HG03521 (cell line): ENCODE measurements around the gene PPP2CA.
A peak's percentile ranks its signal among the peaks of the same experiment; 100 is the strongest.
"Not testable (repeated sequence)": the region's sequence is repeated elsewhere in the genome, so short reads cannot be mapped to it uniquely, and the experiment has no call there.

Source experiments
- ATAC-seq: cut with Tn5 transposase; IDR thresholded peaks from one replicate; pipeline ENCODE4 v1.9.1; 2021; ENCODE audit warnings: mild to moderate bottlenecking, moderate library complexity; ENCODE audit not compliant: unreplicated experiment

The PPP2CA gene

GRCh38 chr5:134245692-134246091 is 19.8 kb upstream of the PPP2CA start:
- no peak for ATAC-seq

- ATAC-seq: no peak
Observed at GRCh38 chr5:134245101-134245604, 19.3 kb upstream of the PPP2CA start.

- ATAC-seq: no peak
Observed at GRCh38 chr5:134242146-134242545, 16.3 kb upstream of the PPP2CA start.

GRCh38 chr5:134240421-134240962 is 14.6 kb upstream of the PPP2CA start:
- no peak for ATAC-seq

DNA sequence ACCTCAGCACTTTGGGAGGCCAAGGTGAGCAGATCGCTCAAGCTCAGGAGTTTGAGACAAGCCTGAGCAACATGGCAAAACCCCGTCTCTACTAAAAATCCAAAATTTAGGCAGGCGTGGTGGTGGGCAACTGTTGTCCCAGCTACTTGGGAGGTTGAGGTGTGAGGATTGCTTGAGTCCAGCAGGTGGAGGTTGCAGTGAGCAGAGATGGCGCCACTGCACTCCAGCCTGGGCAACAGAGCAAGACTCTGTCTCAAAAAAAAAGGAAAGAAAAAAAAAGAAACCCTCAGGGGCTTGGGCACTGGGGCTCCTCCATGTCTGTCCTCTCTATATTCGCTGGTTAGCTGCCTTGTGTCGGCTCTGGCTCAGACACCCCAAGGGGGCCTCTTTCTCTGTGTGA is 10.9 kb upstream of the PPP2CA start:
- no peak for ATAC-seq

GRCh38 chr5:134236318-134236717 is 10.4 kb upstream of the PPP2CA start:
- ATAC-seq: no peak

DNA sequence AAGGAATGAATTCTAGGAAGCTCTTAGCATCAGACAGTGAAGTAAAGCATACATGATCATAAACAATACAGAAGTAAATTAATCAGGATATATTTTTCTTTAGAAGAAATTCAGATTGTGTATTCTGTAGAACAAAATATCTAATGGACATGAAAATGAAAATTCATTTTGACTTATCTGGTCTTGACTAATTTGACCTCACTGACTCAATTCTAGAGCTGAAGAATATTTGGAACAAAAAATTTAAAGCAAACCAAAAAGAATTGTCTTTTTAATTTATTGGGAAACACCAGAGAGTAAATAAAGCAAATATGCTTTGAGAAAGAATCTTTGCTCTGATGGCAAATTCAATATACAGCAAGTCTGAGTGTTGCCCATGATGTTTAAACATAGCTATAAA is 2.8 kb upstream of the PPP2CA start:
- ATAC-seq: no peak

GRCh38 chr5:134227776-134228175 is 1.9 kb upstream of the PPP2CA start:
- ATAC-seq: no peak

- ATAC-seq: no peak
Observed at GRCh38 chr5:134227259-134227658, 1.4 kb upstream of the PPP2CA start.

- peak; percentile 15 for ATAC-seq
Observed at GRCh38 chr5:134226441-134227192, 744 bp upstream of the PPP2CA start.

DNA sequence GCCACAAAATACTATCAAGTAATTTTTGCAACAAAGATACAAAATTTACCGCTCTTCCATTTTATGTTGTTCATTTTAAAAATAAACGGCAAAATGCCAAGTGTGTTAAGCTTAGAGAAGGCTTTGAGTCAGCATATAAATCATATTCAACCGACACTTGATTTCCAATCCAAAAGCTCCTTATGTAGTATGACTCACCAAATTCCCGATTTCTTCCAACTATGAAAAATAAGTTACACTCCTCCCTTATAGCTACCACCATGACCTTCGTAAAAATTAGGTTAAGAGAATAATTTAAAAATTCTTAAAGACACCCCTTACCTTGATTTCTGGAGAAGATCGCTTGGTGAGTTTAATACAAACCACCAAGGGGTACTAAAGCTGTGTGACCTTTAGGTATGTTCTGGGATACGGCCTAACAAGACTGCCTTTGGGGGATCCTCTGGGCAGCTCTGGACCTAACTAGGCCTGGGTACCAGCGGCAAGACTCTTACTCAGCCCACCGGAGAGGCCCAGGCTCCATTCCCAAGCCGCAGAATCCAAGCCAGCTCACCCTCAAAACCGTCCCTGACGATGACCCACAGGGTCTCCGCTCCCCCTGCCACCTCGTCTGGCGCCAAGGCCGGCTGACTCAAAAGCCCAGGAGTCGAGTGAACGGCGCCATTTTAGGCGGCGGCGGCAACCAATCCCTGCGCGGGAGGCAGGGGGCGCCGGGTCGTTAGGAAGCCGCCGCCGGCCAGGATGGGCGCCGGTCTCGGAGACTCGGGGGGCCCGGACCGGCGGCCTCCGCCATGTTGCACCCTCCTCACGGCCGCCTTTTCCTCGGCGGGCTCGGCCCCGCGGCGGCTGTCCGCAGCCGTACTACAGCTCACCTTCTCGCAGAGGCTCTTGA is 739 bp downstream of the PPP2CA start:
- peak; percentile 32 for ATAC-seq

- no peak for ATAC-seq
Observed at GRCh38 chr5:134223406-134224248, 2.2 kb downstream of the PPP2CA start.

DNA sequence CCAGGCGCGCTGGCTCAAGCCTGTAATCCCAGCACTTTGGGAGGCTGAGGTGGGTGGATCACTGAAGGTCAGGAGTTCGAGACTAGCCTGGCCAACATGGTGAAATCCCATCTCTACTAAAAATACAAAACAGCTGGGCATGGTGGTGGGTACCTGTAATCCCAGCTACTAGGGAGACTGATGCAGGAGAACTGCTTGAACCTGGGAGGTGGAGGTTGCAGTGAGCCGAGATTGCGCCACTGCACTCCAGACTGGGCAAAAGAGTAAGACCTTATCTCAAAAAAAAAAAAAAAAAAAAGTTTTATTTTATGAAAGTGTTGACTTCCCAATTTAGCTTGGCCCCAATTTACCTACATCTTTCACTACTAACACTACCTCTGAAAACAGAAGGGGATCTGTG is 4.2 kb downstream of the PPP2CA start:
- not testable (repeated sequence) for ATAC-seq

GRCh38 chr5:134215757-134216156 is 10.1 kb downstream of the PPP2CA start:
- ATAC-seq: no peak

GRCh38 chr5:134211263-134212031 is 14.4 kb downstream of the PPP2CA start:
- ATAC-seq: not testable (repeated sequence)

DNA sequence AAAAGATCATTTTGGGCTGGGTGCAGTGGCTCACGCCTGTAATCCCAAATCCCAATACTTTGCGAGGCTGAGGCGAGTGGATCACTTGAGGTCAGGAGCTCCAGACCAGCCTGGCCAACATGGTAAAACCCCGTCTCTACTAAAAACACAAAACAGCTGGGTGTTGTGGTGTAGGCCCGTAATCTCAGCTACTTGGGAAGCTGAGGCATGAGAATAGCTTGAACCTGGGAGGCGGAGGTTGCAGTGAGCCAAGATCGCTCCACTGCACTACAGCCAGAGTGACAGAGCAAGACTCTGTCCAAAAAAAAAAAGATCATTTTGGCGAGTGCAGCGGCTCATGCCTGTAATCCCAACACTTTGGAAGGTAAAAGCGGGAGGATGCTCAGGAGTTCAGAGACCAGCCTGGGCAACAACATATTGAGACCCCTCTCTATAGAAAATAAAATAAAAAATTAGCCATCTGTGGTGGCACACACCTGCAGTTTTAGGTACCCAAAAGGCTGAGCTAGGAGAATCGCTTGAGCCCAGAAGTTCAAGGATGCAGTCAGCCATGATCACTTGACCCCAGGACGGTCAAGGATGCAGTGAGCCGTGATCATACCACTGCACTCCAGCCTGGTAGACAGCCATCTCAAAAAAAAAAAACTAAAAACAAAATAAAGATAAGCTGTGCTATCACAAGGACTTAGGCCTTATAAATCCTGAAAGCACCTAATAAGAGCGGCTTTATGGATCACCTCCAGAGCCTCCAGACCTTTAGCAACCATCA is 16.2 kb downstream of the PPP2CA start:
- no peak for ATAC-seq

- ATAC-seq: no peak
Observed at GRCh38 chr5:134207696-134208095, 18.2 kb downstream of the PPP2CA start.

- no peak for ATAC-seq
Observed at GRCh38 chr5:134206627-134207160, 19.2 kb downstream of the PPP2CA start.

- ATAC-seq: no peak
Observed at GRCh38 chr5:134204575-134204974, 21.3 kb downstream of the PPP2CA start.
